Measurements from ENCODE around the gene PASK. TPM values are rescaled to one million over a fixed set of nuclear protein-coding genes. Genes with fewer than 3 reads are reported as not detected.

PASK gene
- total RNA-seq, 1 experiment from 2014 or later: 69.3 TPM

DNA sequence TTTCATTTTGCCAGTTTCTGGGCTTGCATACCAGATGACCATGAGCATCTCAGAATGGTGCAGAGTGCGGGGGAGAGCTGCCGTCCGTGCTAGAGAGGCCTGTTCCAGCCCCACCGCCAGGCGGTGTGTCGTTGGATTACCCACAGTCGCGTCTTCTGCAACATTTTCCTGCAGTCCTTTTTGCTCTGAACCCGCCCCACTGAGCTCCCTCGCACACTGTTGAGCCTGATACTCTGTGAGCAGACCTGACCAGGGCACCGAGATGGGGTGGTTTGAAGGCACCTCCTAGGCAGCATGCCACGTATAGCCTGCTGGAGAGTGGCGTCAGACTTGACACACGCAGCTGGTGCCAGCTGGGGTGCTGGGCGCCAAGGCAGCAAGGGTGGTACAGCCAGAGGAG is 19.1 kb upstream of the PASK start:
- H3K27ac Mint-ChIP-seq (ENCODE audit: unreplicated experiment): no peak overlapping the region
- H3K4me1 Mint-ChIP-seq (ENCODE audit: low read depth, unreplicated experiment): no peaks in the 10 kb centered on the region
- peaks cover 28% of the 10 kb centered on the region for H3K36me3 Mint-ChIP-seq (ENCODE audit: insufficient read depth, unreplicated experiment)
- TF ChIP-seq, protein P1, sequence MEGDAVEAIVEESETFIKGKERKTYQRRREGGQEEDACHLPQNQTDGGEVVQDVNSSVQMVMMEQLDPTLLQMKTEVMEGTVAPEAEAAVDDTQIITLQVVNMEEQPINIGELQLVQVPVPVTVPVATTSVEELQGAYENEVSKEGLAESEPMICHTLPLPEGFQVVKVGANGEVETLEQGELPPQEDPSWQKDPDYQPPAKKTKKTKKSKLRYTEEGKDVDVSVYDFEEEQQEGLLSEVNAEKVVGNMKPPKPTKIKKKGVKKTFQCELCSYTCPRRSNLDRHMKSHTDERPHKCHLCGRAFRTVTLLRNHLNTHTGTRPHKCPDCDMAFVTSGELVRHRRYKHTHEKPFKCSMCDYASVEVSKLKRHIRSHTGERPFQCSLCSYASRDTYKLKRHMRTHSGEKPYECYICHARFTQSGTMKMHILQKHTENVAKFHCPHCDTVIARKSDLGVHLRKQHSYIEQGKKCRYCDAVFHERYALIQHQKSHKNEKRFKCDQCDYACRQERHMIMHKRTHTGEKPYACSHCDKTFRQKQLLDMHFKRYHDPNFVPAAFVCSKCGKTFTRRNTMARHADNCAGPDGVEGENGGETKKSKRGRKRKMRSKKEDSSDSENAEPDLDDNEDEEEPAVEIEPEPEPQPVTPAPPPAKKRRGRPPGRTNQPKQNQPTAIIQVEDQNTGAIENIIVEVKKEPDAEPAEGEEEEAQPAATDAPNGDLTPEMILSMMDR (IDR thresholded peaks at IDR 0.05; ENCODE audit: unreplicated experiment): no peak
- H3K4me3 Mint-ChIP-seq (ENCODE audit: low read depth, unreplicated experiment): no peak overlapping the region
- CTCF ChIA-PET: no interaction called here
- no peaks in the 10 kb centered on the region for H3K27me3 Mint-ChIP-seq (ENCODE audit: unreplicated experiment)
- peaks cover 3% of the 10 kb centered on the region for H3K9me3 Mint-ChIP-seq (ENCODE audit: low read depth, unreplicated experiment)
- no peak for DNase-seq
- BruUV-seq (replicated peaks): no TSS peak
- intact Hi-C loops (cut with micrococcal nuclease; ENCODE audit: unreplicated experiment): no loop called here

DNA sequence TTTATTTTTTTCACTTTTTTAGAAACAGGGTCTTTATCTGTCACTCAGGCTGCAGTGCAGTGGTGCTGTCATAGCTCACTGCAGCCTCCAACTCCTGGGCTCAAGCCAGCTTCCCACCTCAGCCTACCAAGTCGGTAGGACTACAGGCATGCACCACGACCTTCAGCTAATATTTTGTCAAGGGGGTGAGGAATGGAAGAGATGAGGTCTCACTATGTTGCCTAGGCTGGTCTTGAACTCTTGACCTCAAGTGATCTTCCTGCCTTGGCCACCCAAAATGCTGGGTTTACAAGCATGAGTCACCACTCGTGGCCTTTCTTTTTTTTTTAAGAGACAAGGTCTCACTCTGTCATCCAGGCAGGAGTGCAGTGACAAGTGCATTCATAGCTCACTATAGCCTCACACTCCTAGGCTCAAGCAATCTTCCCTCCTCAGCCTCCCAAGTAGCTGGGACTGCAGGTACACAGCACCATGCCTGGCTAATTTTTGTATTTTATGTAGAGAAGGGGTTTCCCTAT is 14.4 kb upstream of the PASK start:
- Mint-ChIP-seq H3K4me1 (ENCODE audit: low read depth, unreplicated experiment) (no peaks in the 10 kb centered on the region), H3K36me3 (ENCODE audit: insufficient read depth, unreplicated experiment) (peaks cover 41% of the 10 kb centered on the region), H3K9me3 (ENCODE audit: low read depth, unreplicated experiment) (no peaks in the 10 kb centered on the region), H3K27ac (ENCODE audit: unreplicated experiment) (no peak overlapping the region), H3K4me3 (ENCODE audit: low read depth, unreplicated experiment) (no peak overlapping the region), H3K27me3 (ENCODE audit: unreplicated experiment) (no peaks in the 10 kb centered on the region)
- intact Hi-C loops (cut with micrococcal nuclease; ENCODE audit: unreplicated experiment): no loop called here
- CTCF ChIA-PET: no interaction called here
- TF ChIP-seq, protein P1 (IDR thresholded peaks at IDR 0.05; ENCODE audit: unreplicated experiment): no peak
- no TSS peak for BruUV-seq (replicated peaks)
- no peak for DNase-seq

DNA sequence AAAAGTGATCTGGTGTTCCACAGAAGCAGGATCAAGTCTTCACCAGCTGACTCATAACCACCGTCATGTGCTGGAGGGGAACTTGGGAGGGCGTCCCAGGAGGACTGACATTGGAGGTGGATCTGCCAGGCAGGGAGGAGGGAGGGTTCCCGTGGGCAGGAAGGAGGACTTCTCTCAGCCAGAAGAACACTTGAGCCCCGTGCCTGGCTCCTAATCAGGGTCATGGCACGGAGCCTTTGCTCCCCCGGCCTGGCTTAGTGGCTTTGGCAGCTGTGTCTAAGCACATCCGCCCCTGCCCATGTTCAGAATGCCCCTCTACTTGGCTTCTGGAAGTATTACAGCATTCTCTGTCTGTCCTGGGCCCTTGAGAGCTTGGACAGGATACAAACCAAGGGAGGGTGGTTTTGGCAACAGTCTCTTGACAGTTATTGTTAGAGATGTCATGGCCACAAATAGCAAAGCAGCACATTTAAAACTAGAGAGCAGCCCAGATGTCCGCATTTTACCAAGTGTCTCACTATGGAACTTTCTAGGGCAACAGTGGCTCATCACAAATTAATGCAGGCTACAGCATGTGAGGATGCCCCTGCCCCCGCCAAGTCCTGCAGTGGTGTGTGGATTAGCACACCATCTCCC is 12.5 kb upstream of the PASK start:
- Mint-ChIP-seq H3K9me3 (ENCODE audit: low read depth, unreplicated experiment) (no peaks in the 10 kb centered on the region), H3K36me3 (ENCODE audit: insufficient read depth, unreplicated experiment) (peaks cover 29% of the 10 kb centered on the region), H3K4me3 (ENCODE audit: low read depth, unreplicated experiment) (no peak overlapping the region), H3K27ac (ENCODE audit: unreplicated experiment) (no peak overlapping the region), H3K27me3 (ENCODE audit: unreplicated experiment) (no peaks in the 10 kb centered on the region), H3K4me1 (ENCODE audit: low read depth, unreplicated experiment) (no peaks in the 10 kb centered on the region)
- no peak for DNase-seq
- no TSS peak for BruUV-seq (replicated peaks)
- CTCF ChIA-PET: no interaction called here
- TF ChIP-seq, protein P1 (IDR thresholded peaks at IDR 0.05; ENCODE audit: unreplicated experiment): no peak
- intact Hi-C loops (cut with micrococcal nuclease; ENCODE audit: unreplicated experiment): no loop called here

DNA sequence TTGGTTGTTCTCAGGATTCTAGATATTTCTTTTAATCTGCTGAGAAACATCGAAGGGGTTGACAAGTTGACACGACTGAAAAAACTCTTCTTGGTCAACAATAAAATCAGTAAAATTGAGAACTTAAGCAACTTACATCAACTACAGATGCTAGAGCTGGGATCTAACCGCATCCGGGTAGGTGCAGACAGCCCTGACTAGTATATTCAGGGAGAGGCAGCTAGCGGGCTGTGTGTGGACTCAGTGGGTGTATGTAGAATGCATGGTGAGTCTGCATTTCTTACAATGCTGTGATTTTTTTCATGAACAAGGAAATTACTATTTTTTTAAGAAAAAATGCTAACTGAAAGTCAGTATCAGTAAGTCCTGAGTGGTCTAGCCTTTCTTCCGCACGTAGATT is 11.0 kb upstream of the PASK start:
- H3K4me3 Mint-ChIP-seq (ENCODE audit: low read depth, unreplicated experiment): no peak overlapping the region
- peaks cover 26% of the 10 kb centered on the region for H3K36me3 Mint-ChIP-seq (ENCODE audit: insufficient read depth, unreplicated experiment)
- H3K9me3 Mint-ChIP-seq (ENCODE audit: low read depth, unreplicated experiment): no peaks in the 10 kb centered on the region
- no peak for DNase-seq
- H3K27ac Mint-ChIP-seq (ENCODE audit: unreplicated experiment): no peak overlapping the region
- no TSS peak for BruUV-seq (replicated peaks)
- CTCF ChIA-PET: interaction anchor here (0.8 kb wide), 1 partner anchor 161 kb away, joined by 6 read pairs; no protein-coding TSS in a partner anchor
- no peaks in the 10 kb centered on the region for H3K27me3 Mint-ChIP-seq (ENCODE audit: unreplicated experiment)
- intact Hi-C loops (cut with micrococcal nuclease; ENCODE audit: unreplicated experiment): no loop called here
- no peaks in the 10 kb centered on the region for H3K4me1 Mint-ChIP-seq (ENCODE audit: low read depth, unreplicated experiment)
- TF ChIP-seq, protein P1 (IDR thresholded peaks at IDR 0.05; ENCODE audit: unreplicated experiment): no peak

Measured in Calu3 (cell line).